Lung (tissue), 12 donors: ENCODE data around the gene ARRDC3. TPM values are rescaled to one million over a fixed set of nuclear protein-coding genes. Genes with fewer than 3 reads are reported as not detected.

Source experiments
- ATAC-seq: fragments of 200-7000 bp; cut with Tn5 transposase; one replicate; pipeline ENCODE4 v1.9.1; 2020; ENCODE audit warnings: moderate number of reproducible peaks; ENCODE audit not compliant: insufficient read depth, low FRiP score
- DNase-seq, 3 donors: peaks; one replicate each; pipeline ENCODE4 v3.0.0-alpha.2; 2013 to 2017
- H3K27ac ChIP-seq, 2 donors: one replicate each; pipeline ENCODE4 v1.5.1; 2013; ENCODE audit warnings: mild to moderate bottlenecking in 2 of 2, moderate library complexity in 2 of 2, control low read depth in 1 of 2, inconsistent platforms in 1 of 2, low read depth in 1 of 2, low read length in 1 of 2
- H3K27me3 ChIP-seq, 3 donors: one replicate each; pipeline ENCODE4 v1.5.1; 2013; ENCODE audit warnings: low read length in 2 of 3; ENCODE audit not compliant: control insufficient read depth in 3 of 3, insufficient read depth in 3 of 3
- H3K36me3 ChIP-seq, 4 donors: one replicate each; pipeline ENCODE4 v1.5.1; 2013; ENCODE audit warnings: low read length in 4 of 4, mild to moderate bottlenecking in 1 of 4, moderate library complexity in 1 of 4; ENCODE audit not compliant: control insufficient read depth in 4 of 4, insufficient read depth in 4 of 4
- H3K4me1 ChIP-seq, 5 donors: one replicate each; pipeline ENCODE4 v1.5.1; 2013; ENCODE audit warnings: low read length in 5 of 5, mild to moderate bottlenecking in 2 of 5, moderate library complexity in 1 of 5; ENCODE audit not compliant: control insufficient read depth in 5 of 5, insufficient read depth in 5 of 5
- H3K4me3 ChIP-seq: one replicate; pipeline ENCODE4 v1.5.1; 2013; ENCODE audit warnings: mild to moderate bottlenecking, control low read depth, moderate library complexity
- H3K9ac ChIP-seq, 2 donors: one replicate each; pipeline ENCODE4 v1.5.1; 2013; ENCODE audit warnings: low read length in 2 of 2, control low read depth in 1 of 2; ENCODE audit not compliant: insufficient read depth in 1 of 2
- H3K9me3 ChIP-seq, 4 donors: one replicate each; pipeline ENCODE4 v1.5.1; 2013; ENCODE audit warnings: low read length in 3 of 4, mild to moderate bottlenecking in 1 of 4, moderate library complexity in 1 of 4; ENCODE audit not compliant: control insufficient read depth in 4 of 4, insufficient read depth in 3 of 4
- WGBS, 2 donors: extraction: QIAGEN DNeasy Blood & Tissue Kit; methylation state at CpG; one replicate each; pipeline ENCODE4 v1.1.7; 2013; 5-methylcytosine and 5-hydroxymethylcytosine counted together
- polyA plus RNA-seq, 2 donors: library from polyadenylated mRNA; stranded (reverse); fragments of 200-250 nt; gene quantifications; one replicate each; pipeline ENCODE4 v1.2.1, GENCODE V29; 2013
- total RNA-seq, 2 donors: library from RNA; depleted of rRNA in 1 of 2; stranded (reverse); fragments of >200 nt in 1 of 2; gene quantifications; one replicate each; pipeline ENCODE4 v1.2.1, GENCODE V29; 2014 to 2021
- TF ChIP-seq, protein P1 (sequence below): IDR thresholded peaks from 2 replicates; pipeline ENCODE4 v1.5.1; 2012; ENCODE audit warnings: mild to moderate bottlenecking; ENCODE audit errors: control extremely low read depth, extremely low read depth
- donor health status: control.
- donor health status: control.
- donor health status: Bipolar disorder and iron deficiency.
- donor health status: healthy.
- donor health status: DM: yes; HTN: yes; CAD: no.

The ARRDC3 gene
- total and polyA plus RNA-seq, 4 donors = 26.0 to 455 (median 77.3) TPM

DNA sequence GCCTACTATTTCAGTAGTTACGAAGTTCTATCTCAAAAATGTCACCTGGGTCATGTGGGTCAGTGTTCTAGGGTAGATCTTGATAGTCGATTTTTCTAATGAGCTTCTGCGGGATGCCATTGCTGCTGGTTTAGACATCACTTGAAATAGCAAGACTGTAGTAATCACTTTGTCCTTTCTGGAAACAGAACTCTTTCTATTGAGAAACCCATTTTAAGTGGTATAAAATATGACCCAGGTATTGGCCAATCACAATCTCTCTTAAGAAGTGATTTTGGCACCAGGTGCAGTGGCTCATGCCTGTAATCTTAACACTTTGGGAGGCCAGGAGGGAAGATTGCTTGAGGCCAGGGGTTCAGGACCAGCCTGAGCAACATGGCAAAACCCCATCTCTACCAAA lies 17.6 kb downstream of the ARRDC3 start:
- Histone ChIP-seq H3K9ac (no peak overlapping the region), H3K36me3 (peaks cover 1 to 26% (median 16%) of the 10 kb centered on the region in 4 donors), H3K4me3 (no peak overlapping the region), H3K9me3 (no peaks in the 10 kb centered on the region), H3K27me3 (no peaks in the 10 kb centered on the region), H3K27ac (no peak overlapping the region), H3K4me1 (peaks cover 0 to 3% (median 2%) of the 10 kb centered on the region in 5 donors)
- peak; percentile 44 for ATAC-seq
- TF ChIP-seq, protein P1, sequence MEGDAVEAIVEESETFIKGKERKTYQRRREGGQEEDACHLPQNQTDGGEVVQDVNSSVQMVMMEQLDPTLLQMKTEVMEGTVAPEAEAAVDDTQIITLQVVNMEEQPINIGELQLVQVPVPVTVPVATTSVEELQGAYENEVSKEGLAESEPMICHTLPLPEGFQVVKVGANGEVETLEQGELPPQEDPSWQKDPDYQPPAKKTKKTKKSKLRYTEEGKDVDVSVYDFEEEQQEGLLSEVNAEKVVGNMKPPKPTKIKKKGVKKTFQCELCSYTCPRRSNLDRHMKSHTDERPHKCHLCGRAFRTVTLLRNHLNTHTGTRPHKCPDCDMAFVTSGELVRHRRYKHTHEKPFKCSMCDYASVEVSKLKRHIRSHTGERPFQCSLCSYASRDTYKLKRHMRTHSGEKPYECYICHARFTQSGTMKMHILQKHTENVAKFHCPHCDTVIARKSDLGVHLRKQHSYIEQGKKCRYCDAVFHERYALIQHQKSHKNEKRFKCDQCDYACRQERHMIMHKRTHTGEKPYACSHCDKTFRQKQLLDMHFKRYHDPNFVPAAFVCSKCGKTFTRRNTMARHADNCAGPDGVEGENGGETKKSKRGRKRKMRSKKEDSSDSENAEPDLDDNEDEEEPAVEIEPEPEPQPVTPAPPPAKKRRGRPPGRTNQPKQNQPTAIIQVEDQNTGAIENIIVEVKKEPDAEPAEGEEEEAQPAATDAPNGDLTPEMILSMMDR = no peak
- DNase-seq = no peak
- 83 to 89% methylated on average over 3 of the region's 3 CpGs for WGBS, 2 donors

DNA sequence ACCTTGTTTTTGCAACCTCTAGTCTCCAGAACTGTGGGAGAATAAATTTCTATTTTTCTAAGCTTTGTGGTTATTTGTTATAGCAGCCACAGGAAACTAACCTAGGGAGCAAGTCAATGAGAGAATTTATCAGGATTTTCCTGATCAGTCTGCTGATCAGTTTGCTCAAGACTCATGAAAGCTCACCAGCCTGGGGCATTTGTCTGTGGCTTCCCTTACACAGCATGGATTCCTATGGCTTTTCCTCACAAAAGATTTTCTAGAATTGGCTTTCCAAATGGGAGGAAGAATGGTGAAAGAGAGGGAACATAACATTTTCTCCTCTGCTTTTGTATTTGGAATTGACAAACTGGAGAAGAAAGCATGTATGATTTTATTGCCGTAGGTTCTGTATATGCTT lies 20.2 kb downstream of the ARRDC3 start:
- H3K27ac ChIP-seq = no peak overlapping the region
- H3K27me3 ChIP-seq = no peaks in the 10 kb centered on the region
- TF ChIP-seq, protein P1 = no peak
- no peaks in the 10 kb centered on the region for H3K4me1 ChIP-seq
- 92 to 100% methylated on average over 1 of the region's 1 CpG for WGBS, 2 donors
- no peak for DNase-seq
- no peak overlapping the region for H3K9ac ChIP-seq
- no peak for ATAC-seq
- H3K4me3 ChIP-seq = no peak overlapping the region
- no peaks in the 10 kb centered on the region for H3K9me3 ChIP-seq
- peaks cover 1 to 7% (median 4%) of the 10 kb centered on the region in 4 donors for H3K36me3 ChIP-seq

DNA sequence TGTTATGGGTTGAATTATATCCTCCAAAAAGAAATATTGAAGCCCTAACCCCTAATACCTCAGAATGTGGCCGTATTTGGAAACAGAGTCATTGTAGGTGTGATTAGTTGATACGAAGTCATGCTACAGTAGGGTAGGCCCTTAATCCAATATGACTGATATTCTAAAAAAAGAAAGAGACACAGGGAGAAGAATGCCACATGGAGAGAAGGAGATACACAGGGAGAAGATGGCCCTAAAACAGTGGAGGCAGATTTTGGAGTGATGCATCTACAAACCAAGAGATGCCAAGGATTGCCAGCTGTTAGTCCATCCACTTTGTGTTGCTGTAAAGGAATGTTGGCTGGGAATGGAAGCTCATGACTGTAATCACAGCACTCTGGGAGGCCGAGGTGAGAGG lies 21.3 kb downstream of the ARRDC3 start:
- TF ChIP-seq, protein P1 = no peak
- Histone ChIP-seq H3K4me3 (no peak overlapping the region), H3K36me3 (no peaks in the 10 kb centered on the region), H3K9me3 (no peaks in the 10 kb centered on the region), H3K9ac (no peak overlapping the region), H3K4me1 (peaks cover 0 to 2% (median 0%) of the 10 kb centered on the region in 5 donors), H3K27ac (no peak overlapping the region), H3K27me3 (no peaks in the 10 kb centered on the region)
- ATAC-seq (no peak), DNase-seq (no peak)
- WGBS, 2 donors = 93 to 94% methylated on average over 3 of the region's 3 CpGs

DNA sequence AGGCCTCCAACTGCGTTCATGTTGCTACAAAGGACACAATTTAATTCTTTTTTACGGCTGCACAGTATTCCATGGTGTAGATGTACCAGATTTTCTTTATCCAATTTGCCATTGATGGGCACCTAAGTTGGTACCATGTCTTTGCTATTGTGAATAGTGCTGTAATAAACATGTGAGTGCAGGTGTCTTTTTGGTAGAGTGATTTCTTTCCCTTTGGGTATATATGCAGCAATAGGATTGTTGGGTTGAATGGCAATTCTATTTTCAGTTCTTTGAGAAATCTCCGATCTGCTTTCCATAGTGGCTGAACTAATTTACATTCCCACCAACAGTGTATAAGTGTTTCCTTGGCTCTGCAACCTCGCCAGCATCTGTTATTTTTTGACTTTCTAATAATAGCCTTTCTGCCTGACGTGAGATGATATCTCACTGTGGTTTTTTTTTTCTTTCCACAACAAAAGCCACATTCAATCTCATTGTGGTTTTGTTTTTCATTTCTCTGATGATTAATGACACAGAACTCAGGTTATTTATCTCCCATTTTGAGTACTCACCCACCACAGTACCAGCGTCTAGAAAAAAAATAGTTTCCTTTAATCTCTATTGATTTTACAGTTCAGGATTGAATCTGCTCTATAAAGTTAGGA lies 21.9 kb downstream of the ARRDC3 start:
- DNase-seq = no peak
- no peaks in the 10 kb centered on the region for H3K36me3 ChIP-seq
- WGBS, 2 donors = 71 to 73% methylated on average over 6 of the region's 6 CpGs

More for the DNA sequence above, 21.9 kb downstream of the ARRDC3 start:
- Histone ChIP-seq H3K4me1 (peaks cover 0 to 2% (median 0%) of the 10 kb centered on the region in 5 donors), H3K9ac (no peak overlapping the region), H3K27me3 (no peaks in the 10 kb centered on the region), H3K4me3 (no peak overlapping the region), H3K9me3 (no peaks in the 10 kb centered on the region), H3K27ac (no peak overlapping the region)
- TF ChIP-seq, protein P1 = no peak
- ATAC-seq = no peak
